ENCODE data around the gene CDX2.

CDX2 gene

DNA sequence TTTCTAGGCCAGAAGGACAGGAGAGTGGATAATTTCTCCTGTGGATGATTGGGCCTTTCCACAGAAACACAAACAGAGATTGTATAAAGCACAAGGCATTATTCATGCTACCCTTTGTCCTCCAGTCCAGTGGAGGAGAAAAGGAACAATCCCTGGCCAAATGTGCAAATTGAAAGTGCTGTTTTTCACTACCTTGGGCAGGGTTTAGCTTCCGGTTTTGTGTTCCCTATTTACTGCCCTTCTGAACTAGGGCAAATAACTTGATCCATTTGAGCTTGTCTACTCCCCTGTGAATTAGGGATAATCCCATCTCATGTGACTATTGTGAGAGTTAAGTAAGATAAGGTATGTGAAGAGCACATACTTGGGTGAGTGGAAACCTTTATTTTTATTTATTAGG is 36.0 kb downstream of the CDX2 start:
- DNase-seq (ENCODE audit: low read depth in 3 of 3, low spot score in 1 of 3) = no peak

DNA sequence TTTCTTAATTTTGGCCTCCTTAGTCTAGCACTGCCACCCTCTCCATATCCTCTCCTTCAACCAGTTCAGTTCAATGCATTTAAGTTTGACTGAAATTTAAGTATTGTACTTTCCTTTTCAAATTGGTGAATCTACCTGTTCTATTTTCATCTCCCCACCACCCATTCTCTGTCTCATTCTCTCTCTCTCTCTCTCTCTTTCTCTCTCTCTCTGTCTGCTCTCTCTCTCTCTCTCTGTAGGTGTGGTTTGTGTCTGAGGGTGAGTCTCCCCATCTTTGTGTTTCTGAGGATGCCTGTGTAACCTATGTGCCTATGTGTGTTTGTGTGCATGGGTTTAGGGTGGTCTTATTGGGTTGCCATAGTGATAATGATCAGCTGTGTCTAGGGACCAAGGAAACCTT is 39.2 kb downstream of the CDX2 start:
- DNase-seq (ENCODE audit: low read depth in 3 of 3, low spot score in 1 of 3) = no peak

GRCh38 chr13:27928805-27929753 is 40.0 kb downstream of the CDX2 start:
- DNase-seq (ENCODE audit: low read depth in 3 of 3, low spot score in 1 of 3) = no peak

GRCh38 chr13:27928353-27928804 is 40.7 kb downstream of the CDX2 start:
- no peak for DNase-seq (ENCODE audit: low read depth in 3 of 3, low spot score in 1 of 3)

DNA sequence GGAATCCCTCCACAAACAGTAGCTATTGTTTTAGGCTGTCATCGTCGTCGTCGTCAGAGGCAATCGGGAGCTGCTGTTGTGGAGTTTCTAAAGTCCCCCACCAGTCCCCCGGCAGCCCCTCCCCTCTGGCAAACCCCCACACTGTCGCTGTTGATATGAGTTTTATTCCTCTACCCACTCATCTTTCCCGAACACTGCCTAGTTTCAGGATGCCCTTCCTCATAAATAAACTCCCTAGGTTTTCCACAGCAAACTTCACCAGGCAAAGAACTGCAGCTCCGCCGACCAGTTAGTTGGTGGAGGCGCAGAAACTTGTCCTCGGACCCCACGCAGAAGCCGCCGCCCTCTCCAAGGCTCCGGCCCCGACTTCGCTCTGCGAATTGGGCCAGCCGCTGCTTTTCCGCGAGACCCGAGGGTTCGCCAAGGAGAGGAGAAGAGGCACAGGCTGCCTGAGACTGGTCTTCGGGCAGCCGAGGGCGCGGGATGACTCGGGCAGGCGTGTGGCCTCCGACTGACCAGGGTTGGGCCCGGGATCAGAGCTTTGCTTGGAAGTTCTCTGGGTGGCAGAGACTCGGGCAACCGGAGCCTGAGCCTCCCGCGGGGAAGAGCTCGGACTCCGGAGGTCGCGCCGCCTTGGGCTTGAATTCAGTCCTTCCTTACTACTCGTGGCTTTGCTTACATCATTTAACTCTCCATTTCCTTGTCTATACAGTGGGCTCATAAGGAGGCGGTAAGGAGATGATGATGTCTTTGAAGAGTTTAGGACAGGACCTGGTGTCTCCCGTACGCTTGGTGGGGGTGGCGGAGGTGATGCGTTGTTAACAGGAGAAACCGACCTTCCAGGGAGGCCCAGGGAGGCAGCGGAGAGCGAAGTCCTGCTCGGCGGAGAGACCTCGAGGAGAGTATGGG is 41.4 kb downstream of the CDX2 start:
- no peak for DNase-seq (ENCODE audit: low read depth in 3 of 3, low spot score in 1 of 3)

- DNase-seq (ENCODE audit: low read depth in 3 of 3, low spot score in 1 of 3) = no peak
Observed at GRCh38 chr13:27926644-27927434, 42.3 kb downstream of the CDX2 start.

DNA sequence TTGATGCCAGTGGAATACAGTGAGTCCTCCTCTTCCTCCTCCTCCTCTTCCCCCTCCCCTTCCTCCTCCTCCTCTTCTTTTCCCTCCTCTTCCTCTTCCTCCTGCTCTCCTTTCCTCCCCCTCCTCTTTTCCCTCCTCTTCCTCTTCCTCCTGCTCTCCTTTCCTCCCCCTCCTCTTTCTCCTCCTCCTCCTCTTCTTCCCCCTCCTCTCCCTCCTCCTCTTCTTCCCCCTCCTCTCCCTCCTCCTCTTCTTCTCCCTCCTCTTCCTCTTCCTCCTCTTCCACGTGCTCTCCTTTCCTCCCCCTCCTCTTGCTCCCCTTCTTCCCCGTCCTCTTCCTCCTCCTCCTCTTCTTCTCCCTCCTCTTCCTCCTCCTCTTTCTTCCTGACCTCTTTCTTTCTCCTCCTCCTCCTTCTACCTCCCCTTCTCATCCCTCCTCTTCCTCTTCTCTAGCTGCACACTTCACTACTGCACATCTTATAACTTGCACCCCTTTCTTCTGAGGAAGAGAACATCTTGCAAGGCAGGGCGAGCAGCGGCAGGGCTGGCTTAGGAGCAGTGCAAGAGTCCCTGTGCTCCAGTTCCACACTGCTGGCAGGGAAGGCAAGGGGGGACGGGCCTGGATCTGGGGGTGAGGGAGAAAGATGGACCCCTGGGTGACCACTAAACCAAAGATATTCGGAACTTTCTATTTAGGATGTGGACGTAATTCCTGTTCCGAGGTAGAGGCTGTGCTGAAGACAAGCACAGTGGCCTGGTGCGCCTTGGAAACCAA is 43.7 kb downstream of the CDX2 start:
- DNase-seq (ENCODE audit: low read depth in 3 of 3, low spot score in 1 of 3) = no peak

- no peak for DNase-seq (ENCODE audit: low read depth in 3 of 3, low spot score in 1 of 3)
Observed at GRCh38 chr13:27924529-27925141, 44.5 kb downstream of the CDX2 start.

GRCh38 chr13:27923794-27924528 is 45.2 kb downstream of the CDX2 start:
- no peak for DNase-seq (ENCODE audit: low read depth in 3 of 3, low spot score in 1 of 3)

DNA sequence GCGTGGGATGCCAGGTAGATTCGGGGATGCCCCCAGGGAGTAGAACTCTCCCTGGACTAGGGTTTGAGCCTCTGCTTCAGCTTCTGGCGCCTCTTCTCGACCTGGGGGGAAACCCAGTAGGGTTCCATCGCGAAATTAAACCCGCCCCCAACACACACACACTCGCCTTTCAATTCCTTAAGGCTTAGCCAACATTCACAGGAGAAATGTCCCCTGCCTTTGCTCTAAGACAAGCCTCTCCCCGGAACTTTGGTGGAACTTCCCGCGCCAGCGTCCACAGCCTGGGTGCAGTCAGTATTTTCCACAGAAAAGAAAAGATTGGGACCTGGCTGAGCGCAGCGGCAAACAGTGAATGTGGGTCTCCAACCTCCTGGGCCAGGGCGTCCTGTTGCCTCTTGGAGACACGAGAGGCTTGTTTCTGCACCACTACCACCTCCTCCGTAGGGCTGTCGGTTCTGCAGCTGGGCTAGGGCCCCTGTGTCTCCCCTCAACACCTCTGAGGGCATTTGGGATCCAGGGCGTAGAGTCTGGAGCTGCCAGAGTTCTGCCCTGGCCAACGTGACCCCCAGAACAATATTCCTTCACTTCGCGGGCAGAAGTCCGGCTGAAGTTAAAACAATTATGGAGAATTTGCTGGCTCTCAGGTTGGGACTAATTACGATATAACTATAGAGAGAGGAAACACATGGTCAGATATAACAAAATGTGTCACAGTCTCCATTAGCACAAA is 46.1 kb downstream of the CDX2 start:
- no peak for DNase-seq (ENCODE audit: low read depth in 3 of 3, low spot score in 1 of 3)

DNA sequence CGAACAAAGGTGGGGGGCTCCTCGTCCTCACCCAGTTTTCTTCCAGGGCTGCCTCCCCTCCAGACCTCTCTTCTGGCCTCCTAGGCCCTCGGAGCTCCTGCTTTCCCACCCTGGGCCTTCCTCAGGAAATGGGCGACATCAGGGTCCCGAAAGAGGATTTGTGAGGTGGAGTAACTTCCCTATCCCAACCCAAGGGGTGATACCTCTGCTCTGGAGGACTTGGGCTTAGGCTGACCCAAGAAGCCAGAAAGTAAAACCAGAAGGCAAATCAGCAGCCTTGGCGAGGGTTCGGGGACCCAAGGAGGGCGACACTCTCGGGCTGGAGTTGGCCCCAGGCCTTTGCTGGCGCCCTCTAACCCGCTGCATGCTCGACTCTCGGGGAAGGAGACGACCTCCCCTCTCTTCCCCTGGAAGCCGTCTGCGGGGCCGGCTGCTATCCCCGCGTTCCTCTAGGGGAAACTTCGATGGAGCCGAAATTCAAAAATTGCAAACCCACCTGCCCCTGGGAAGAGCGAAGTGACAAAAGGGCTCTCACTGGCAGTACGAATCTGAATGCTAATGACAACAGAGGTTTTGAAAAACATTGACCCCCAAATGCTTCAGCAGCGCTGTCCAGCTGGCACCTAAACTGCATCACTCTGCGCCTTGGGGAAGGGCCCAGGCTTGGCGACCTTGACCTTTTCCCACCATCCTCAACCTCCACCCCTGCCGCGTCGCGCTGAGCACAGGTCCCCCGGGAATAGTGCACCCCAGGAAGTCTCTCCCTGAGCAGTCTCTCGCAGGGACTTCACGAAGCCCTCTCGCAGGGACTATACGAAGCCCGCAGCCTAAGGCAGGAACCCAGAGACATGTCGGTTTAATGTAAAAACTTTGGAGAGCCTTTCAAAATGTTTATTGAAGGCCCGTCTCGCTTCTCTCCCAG is 46.9 kb downstream of the CDX2 start:
- no peak for DNase-seq (ENCODE audit: low read depth in 3 of 3, low spot score in 1 of 3)

- no peak for DNase-seq (ENCODE audit: low read depth in 3 of 3, low spot score in 1 of 3)
Observed at GRCh38 chr13:27921421-27921960, 47.6 kb downstream of the CDX2 start.

GRCh38 chr13:27920677-27921420 is 48.3 kb downstream of the CDX2 start:
- DNase-seq (ENCODE audit: low read depth in 3 of 3, low spot score in 1 of 3) = no peak

GRCh38 chr13:27919934-27920676 is 49.0 kb downstream of the CDX2 start, which contains the start of gene PDX1:
TSS of gene PDX1 (plus strand) at chr13:27920000. CDS start at chr13:27920139, 139 bp downstream.
- no peak for DNase-seq (ENCODE audit: low read depth in 3 of 3, low spot score in 1 of 3)

- no peak for DNase-seq (ENCODE audit: low read depth in 3 of 3, low spot score in 1 of 3)
Observed at GRCh38 chr13:27919659-27919933, 49.5 kb downstream of the CDX2 start.
